HG03108 (cell line): ENCODE measurements around the gene TFB1M.

Experiments used
- ATAC-seq: cut with Tn5 transposase; IDR thresholded peaks from one replicate; pipeline ENCODE4 v1.9.1; 2021; ENCODE audit warnings: moderate library complexity; ENCODE audit not compliant: unreplicated experiment

TFB1M gene

DNA sequence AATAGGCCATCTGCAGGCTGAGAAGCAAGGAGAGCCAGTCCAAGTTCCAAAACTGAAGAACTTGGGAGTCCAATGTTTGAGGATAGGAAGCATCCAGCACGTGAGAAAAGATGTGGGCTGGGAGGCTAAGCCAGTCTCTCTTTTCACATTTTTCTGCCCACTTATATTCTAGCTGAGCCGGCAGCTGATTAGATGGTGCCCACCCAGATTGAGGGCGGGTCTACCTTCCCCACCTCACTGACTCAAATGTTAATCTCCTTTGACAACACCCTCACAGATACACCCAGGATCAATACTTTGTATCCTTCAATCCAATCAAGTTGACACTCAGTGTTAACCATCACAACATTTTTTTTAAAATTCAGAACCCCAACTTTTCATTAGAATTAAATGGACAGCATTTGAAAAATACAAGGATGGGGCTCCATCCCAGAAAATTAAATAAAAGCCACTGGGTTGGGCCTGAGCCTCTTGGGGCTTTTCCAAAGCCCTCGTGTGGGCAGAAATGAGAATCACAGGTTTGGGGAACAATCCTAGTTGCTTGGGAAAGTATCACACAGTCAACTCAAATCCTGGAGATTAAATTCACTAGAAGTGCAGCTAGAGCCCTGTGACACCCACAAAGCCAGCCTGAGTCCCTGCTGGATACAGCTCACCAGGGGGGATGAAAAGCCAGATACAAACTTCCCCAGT lies 48.3 kb downstream of the TFB1M start:
- no peak for ATAC-seq

DNA sequence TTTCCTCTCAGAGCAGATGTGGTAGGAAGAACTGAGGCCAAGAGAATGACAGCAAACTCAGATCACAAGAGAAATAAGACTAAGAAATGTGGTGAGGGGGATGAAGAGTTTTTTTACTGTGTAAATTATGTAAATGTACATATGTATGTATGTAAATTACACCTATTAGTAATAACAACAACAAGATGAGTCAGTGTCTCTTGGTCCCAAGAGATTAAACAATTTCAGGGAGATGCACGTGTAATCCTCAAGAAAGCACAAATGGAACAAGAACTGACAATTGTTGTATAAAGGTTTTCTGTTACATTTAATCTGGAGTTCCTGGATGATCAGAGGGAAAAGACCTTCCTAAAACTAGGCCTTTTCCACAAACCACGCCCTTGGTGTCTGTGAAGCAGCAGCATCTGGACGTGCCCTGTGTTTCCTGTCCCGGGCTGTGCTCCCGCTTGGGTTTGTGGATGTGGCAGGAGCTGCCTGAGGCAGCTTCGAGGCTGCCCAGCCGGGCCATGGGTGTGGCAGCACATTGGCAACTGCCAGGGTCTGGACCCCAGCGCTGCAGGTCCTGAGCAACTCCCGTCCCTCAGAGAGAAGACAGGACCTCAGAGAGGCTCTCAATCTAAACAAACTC lies 49.5 kb downstream of the TFB1M start:
- no peak for ATAC-seq

DNA sequence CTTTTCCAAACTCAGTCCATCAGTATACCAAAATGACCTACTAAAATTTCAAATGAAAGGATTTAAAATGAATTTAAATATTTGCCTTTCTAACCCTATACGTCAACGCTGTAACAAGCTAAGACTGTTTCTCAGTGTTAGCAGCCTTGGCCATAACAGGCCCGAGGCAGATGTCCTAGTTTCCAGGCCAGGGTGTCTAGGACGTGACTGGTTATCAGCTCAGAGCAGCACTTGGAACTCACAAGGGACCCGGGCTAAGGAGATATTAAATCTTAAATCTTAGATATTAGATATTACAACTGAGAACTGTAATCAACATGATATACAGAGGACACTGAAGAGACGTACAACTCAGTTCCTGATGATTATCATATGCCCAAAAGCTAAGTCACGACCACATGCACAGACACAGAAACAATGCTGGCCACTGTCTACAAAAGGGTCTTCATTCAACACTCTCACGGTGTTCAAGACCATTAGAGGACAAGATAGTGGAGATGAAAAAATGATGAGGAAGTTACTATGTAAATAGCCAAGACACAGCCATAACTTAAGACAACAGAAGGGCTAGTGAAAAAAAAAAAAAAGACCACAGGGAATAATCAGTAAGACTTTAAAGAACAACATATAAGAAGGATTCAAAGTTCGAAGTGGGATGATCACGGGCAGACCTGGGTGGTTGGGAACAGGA lies 50.8 kb downstream of the TFB1M start, which contains the start of gene CLDN20:
TSS of gene CLDN20 (plus strand) at position 641 of the 691 bp plus-strand sequence. CDS start 11,707 bp downstream, outside the sequence.
- ATAC-seq, result no peak

DNA sequence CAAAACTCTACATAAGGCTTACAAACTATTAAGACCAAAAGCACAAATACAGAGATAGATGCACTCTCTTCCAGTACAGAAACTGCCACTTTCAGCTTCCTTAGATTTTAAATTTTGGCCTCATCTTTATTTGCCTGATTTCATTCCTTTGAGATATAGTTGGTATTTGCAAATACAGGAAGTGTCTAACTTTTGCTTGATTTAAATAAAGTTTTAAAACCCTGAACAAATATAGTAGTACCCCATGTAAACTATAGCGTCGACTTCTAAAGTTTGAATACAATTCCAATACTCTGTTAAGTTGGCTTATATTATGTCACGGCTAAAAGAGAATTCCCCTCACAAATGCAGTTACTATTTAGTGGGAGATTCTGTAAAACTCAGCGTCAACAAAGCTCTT lies 51.6 kb downstream of the TFB1M start:
- no peak for ATAC-seq

DNA sequence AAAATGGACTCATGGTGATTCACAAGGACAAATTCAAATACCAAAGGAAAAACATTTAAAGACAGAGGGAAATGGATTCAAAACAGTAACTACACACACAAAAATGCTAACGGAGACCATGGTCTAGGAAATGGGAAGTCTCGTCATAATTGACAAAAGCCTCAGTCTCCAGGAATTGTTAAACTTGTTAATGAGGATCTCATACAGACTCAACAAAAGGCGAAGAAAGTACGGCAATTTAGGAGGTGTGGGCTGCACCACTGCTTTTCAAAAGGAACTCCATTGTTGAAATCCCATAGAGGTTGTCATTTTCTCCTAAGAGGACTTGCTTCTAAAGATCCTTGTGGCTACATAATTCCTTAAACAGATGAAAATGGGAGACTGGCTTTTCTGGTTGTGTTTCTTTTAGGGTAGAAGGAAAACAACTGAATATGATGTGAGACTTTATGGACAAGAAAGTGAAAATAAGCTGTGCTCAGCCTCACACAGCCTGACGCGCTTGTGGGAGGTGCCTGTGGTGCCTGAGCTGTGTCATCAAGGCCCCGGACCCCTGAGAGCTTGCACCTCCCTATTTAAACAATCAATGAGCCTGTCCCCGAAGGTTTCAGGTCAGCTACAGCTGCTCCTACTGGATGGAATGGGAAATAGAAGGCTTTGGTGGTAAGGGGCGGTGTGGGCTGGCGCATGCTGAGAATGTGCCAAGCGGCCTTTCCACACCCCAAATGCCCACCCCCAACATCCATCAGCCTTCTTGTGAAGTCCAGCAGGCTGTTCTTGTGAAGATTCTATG lies 53.0 kb downstream of the TFB1M start:
- no peak for ATAC-seq

DNA sequence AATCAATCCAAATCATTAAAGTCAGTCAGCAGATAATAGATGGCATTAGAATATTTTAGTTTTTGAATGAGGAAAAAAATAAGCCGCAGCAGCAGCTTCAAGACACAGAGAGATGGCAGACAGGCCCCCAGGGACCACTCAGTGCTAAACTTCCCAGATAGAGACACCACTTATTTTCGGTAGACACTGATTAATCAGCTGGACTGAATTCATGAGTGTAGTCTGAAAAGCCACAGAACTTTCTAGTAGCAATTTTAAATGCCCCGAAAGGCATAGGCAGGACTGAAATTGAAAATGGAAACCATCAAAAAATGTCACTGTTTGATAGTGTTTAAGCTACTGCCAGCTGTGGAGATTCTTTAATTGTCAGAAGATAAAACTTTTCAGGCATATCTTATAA lies 53.6 kb downstream of the TFB1M start:
- ATAC-seq, result peak; percentile 81

DNA sequence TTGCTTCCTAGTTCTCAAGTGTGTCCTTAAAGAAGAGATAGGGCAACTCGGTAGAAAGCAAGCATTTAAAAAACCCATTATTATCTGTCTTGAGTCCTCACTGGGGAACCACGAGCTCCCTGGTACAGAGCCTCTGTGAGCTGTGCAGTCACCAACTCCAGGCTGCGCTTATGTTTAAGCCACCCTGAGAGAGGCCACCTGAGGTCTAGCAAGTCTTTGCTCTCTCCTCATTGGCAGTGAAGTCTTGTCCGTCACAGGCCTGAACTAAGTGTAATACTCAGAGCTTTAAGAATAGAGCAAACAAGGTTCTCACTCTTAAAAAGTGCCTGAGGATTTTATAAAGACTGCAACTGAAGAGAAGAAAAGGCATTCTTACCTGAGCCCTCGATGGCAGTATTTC lies 54.4 kb downstream of the TFB1M start:
- no peak for ATAC-seq

DNA sequence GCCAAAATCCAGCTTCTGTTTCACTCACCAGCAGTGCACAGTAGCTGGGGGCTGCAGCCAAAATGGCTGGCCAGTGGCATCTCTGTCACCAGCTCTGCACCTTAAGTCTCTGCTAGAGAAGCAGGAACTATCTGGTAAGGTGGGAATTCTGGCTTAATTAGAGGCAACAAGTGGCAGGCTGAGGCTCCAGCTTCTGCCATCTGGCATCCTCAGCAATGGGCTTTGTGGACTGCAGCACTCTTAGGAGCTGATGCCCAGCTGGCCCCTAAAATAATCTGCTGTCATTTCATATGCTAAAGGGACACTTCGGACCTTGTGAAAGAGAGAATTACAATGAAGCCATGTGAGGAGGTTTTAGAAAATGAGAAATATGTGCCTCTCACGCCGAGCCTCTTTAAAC lies 55.1 kb downstream of the TFB1M start:
- ATAC-seq, result no peak

DNA sequence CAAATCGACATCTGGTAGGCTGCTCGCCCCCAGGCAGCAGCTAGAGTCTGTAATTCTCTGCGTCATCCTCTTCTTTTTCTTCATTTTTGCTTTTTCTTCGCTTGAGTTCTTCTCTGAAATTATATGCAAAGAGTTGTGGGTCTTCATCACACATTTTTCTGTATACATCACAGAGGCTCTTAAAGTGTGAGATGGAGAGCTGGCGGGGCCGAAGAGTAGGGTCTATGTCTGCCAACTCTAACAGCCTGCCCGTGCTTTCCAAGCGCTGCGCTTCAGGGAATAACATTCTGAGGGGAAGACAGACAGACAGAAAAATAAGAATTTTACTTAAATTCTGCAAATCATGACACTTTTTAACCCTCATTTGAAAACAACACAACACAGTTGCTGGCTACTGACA lies 56.5 kb downstream of the TFB1M start:
- no peak for ATAC-seq

DNA sequence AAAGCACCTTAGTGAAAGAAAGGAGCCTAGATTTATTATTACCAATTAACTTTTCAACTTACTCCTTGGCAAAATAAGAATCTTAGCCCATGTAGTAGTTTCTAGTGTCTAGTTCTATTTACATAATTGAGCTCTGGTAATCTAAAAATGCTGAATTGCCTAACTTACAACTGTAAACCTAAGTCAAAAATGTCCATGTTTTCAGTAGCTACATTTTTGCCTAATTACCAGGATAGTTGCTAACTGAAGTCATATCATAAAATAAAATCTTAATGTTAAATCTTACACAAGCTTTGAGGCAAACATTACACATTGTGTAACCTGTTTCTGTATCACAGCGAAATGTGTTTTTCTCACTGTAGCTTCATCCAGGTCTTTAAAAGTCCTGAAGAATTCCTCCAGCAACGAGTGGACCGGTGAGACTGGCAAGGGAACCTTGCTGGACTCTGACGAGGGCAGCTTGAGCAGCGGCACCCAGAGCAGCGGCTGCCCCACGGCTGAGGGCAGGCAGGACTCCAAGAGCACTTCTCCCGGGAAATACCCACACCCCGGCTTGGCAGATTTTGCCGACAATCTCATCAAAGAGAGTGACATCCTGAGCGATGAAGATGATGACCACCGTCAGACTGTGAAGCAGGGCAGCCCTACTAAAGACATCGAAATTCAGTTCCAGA lies 58.0 kb downstream of the TFB1M start:
- ATAC-seq, result no peak

DNA sequence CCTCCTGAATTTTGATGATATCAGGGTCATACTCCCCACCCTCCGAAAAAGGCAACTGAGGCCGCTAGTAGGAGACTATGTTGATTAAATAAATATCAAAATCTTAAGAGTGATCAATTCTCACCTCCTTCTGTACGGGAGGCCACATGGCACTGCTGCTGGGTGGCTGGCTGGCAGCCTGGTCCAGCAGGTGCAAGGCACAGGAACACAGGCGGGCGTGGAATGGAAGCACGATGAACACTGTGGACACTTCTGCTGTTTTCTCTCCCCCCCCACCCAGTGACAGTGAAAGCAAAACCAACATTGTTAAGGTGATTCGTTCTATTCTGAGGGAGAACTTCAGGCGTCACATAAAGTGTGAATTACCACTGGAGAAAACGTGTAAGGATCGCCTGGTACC lies 60.1 kb downstream of the TFB1M start:
- ATAC-seq, result no peak

DNA sequence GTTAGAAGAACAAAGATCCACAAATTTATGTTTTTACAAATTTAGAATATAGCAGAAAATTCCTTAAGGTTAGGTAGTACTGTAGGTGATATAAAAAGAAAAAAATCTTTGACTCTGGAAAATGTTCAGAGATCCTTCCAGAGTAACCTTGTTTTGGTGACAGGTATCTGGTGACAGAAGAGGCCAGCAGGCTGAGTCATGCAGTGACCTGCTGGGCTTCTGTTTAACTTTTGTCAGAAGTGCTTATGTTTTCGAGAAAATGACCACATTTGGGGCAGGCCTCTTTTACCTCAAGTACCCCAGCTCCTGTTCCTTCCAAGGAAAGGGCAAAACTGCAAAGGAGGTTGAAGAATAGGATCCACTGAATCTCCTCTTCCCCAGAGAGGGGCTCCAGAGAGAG lies 60.9 kb downstream of the TFB1M start:
- ATAC-seq, result no peak

DNA sequence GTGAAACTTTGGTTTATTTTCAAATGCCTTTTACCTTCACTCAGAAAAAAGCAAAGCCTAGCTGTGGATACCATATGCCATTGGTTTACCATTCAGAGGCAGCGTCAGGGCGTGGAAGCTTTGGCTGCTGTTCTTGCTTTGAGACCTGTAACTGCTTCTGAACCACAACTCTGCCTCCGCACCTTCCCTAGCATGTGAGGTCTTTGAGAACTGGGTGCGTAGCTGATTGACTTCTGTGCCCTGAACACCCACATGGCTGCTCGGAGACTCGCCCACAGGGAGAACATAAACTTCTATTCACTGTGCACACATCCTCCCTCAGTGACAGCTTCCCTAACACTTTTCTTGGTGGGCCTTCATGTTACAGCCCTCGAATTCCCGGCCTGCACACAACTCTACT lies 61.7 kb downstream of the TFB1M start:
- ATAC-seq, result no peak

DNA sequence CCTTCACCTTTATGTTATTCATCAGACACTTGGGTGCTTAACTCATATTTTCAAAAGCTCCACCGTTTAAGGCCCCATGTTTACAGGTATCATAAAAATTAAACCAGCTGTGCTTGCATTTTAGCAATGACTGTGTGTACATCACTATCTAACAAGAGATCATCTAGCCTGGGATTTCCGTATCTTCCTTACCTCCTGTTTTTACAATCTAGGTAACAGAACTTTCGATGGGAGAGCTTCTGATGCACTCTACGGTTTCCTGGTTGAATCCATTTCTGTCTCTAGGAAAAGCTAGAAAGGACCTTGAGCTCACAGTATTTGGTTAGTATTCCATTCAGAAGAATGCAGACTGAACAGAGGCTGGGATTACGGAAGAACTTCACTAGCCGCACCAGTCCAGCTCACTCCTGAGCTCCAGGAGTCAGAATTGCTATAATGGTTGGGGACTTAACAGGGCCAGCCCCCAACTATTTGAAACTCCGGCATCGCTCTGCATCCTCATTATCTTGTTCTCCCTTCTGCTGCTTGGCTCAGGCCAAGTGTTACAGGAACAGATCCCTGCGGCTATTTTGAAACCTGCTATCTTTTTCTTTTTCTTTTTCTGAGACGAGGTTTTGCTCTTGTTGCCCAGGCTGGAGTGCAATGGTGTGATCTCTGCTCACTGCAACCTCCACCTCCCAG lies 63.4 kb downstream of the TFB1M start:
- ATAC-seq, result no peak

DNA sequence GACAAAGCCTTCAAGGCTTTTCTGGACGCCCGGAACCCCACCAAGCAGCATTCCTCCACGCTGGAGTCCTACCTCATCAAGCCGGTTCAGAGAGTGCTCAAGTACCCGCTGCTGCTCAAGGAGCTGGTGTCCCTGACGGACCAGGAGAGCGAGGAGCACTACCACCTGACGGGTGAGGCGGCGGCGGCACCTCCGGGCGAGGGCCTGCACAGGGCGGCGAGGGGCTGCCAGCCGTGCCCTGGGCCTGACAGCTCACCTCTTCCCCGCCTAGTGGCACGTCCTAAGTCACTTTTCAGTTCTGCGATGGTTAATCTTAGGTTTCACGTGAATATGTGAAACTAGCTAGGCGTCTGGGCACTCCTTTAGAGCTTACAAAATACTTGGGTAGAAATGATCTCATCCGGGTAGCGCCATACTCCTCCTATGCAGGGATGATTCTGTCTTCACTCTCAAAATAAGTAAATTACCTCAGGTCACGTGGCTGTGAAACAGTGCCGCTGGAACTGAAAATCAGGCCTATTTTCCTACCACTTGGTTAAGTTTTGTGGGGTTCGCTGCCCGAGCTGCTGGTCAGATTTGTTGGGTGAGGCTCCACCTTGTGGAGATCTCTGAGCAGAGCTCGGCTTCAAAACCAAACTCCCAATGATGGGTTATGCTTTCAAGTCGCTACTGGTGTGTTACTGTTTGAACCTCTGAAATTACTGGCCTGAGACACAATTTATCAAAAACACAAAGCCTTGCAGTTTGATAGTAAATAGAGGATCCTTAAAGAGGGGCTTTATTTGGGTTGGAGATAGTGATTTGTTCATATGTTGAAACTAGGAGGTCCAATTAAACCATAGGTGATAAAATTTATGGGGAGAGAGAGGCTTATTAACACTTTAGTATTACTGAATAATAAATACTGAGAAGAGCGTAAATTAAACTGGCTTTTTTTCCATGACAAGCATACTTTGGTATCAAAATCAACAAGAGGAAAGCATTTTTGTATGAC lies 66.0 kb downstream of the TFB1M start:
- no peak for ATAC-seq

DNA sequence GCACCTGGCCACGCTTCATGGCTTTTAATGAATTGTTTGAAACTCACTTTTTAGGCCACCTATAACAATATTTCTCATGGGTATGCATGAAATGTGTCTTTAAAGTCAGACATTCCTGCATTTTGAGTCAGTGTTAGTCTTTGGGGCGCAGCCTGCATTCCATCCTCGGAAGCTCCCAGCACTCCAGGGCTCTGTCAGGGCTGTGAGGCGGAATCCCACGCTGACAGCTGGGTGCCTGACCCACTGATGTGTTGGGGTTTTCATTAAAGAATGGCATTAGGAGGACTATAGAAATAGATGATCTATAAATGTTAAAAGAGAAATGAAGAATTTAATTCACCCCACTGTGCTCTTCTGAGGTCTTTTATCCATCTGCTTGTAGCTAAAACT lies 66.7 kb downstream of the TFB1M start:
- no peak for ATAC-seq

DNA sequence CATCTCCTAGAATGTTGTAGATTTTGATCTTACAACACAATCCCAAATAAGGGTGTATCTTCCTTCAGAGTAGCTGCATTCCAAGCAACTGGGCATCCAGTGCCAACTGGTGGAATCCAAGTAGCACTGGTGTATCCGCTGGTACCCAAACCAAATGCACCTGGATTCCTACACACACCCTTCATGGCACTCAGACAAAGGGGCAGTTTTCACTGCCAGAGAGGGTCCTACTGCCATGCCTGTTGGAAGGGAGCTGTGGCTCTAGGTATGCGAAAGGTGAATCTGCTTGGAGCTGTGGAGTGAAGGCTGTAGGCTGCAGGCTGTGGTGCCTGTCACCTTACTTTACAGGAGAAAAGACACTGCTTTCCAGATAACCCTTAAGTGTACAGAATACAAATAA lies 67.5 kb downstream of the TFB1M start:
- ATAC-seq, result no peak

DNA sequence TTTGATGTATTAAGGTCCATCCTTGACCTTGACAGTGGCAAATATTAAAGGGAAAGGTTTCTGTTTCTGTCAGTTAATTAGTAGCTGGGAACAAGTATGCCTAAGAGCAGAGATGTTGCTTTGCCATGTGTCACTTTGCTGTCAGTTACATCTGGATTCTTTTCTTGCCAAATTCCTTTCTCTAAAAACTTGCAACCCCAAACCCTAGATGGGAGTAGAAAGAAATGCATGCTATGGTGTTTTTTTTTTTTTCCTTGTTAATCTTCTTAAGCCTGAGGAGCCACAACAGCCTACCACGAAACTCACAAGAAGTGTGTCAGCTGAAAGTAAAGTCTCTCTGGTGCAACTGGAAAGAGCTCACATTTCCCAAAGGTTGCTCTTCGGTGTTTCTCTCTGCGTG lies 68.5 kb downstream of the TFB1M start:
- no peak for ATAC-seq

DNA sequence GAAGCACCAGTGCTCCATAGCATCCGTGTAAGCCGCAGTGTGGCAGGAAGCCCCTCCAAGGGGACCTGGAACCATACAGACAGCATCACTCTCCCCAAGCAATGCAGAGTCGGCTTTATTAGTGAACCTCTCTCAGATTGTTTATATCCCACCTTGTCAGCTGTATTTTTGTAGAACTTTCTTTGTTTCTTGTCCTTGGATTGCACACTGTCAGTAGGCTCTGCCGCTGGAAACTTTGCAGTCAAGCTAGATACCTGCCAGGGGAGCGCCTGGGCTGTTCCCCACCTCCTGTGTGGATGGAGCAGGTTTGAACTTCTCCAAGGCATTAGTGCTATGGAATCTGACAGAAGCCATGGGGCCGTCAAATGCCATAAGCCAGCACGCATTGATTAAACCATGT lies 69.1 kb downstream of the TFB1M start:
- no peak for ATAC-seq
